A549 treated with CORT108297 at 1 μM for 4 hours (cell line): ENCODE results near the gene ZNF582. TPM values are rescaled to one million over a fixed set of nuclear protein-coding genes. Genes with fewer than 3 reads are reported as not detected.

Experiments used
- total RNA-seq: library from RNA; stranded (reverse); fragments of 200-300 nt; extraction: Qiagen RNA extraction; gene quantifications from 5 replicates; pipeline ENCODE4 v1.2.3, GENCODE V29; 2022

The ZNF582 gene
- total RNA-seq = 0.78 to 1.4 TPM (median 0.84 TPM) in 5 replicates

DNA sequence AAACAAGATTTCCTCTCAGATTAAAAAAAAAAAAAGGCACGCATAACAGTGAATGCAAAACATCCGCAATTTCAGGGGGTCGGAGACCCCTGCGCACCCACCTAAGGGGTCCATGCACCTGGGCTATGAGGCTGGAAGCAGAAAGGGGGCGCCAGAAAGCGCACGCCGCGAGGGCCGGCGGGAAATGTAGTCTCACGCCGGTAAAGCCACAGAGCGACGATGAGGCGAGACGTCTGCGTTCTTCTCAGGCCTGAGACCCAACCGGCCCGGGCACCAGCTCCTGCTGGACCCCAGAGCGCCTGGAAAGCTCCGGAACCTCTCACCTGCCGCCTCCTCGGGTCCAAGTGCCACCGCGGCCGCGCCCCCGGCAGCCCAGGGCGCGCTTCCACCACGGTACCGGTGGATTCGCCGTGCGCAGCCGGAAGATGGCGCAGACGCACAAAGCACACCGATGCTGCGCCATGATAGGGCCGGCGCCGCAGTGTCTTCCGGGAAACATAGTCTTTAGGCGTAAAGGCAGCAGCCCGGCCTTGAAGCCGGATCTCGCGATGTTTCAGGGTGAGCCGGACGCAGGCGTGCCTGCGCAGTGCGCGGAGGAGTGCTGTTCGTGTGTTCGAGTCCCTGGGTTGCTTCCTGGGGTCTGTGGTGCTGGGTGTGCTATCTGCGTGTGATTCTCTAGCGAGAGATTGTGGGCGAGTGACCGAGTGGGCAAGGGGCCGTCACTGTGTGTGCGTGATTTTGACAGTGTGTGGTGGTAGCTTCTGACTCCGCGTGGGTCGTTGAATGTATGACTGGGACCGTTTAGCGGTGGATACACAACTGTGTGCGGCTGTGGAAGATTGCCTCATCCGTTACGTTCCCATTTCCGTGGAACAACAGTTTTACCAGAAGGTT, at the start of gene ZNF582:
ZNF582 (minus strand) TSS at position 416 of the 894 bp plus-strand sequence. CDS start 1,782 bp downstream, outside the sequence.

DNA sequence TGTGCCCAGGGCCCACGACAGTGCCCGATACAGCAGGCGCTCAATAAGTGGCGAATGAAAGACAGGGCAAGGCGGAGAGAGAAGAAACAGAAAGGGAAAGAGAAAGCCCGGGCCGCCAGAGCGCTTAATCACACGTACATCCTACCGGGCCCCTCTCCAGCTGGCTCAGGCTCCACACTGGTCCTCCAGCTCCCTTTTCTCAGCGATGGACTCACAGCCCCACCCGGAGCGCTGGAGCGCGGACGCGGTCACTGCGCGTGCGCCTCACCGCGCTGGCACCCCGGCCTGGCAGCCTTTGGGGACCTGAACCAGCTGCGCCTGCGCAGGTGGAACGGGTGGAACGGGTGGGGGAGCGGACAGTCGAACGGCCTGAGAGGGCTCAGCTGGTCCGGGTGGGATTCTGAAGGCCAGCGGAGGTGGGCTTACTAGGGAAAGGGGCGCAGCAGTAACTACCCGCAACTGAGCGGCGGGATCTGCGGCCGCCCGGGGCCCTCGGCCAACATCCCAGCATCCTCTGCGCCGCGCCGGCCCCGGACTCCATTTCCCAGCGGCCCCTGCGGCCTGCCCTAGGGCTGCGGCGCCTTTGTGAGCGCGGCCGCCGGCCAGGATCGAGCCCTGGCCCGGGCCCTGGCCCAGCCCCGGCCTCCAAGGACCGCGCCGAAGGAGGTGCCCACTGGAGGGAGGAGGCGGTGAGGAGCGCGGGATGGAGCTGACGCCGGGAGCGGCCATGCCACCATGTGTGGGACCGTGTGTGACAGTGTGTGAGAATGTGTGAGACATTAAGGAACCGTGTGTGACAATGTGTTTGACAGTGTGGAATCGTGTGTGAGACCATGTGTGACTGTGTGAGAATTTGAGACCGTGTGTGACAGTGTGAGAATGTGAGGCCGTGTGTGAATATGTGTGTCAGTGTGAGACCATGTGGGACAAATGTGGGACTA, 10.7 kb upstream of the ZNF582 start, which contains the start of gene ZNF583:
ZNF583 (plus strand) TSS at position 569 of the 941 bp plus-strand sequence. CDS start 2,783 bp downstream, outside the sequence.

Other genes starting within 250 kb of the ZNF582 start
- not detected in 5 replicates for gene GALP, start 217.5 kb downstream of the ZNF582 start, total RNA-seq
- gene ZSCAN5B, start 195.8 kb downstream of the ZNF582 start, total RNA-seq = 0.05 TPM in 1 of 5 replicates, not detected in the others
- not detected in 5 replicates for gene ZSCAN5C, start 191.3 kb downstream of the ZNF582 start, total RNA-seq
- not detected in 5 replicates for gene EDDM13, start 120.8 kb downstream of the ZNF582 start, total RNA-seq
- gene ZSCAN5A, start 78.7 kb downstream of the ZNF582 start, total RNA-seq = 6.0 to 9.0 TPM (median 8.0 TPM) in 5 replicates
- gene ZNF583, start 10.8 kb upstream of the ZNF582 start, total RNA-seq = 1.4 to 2.3 TPM (median 1.9 TPM) in 5 replicates
- not detected in 5 replicates for gene ZNF667, start 83.8 kb upstream of the ZNF582 start, total RNA-seq
- 0.02 to 0.06 TPM (median 0.04 TPM) in 3 of 5 replicates, not detected in the others for gene ZNF471, start 114.3 kb upstream of the ZNF582 start, total RNA-seq
- gene ZFP28, start 145.4 kb upstream of the ZNF582 start, total RNA-seq = 2.9 to 4.1 TPM (median 3.7 TPM) in 5 replicates
- gene ZNF470, start 173.9 kb upstream of the ZNF582 start, total RNA-seq = 1.6 to 2.4 TPM (median 1.7 TPM) in 5 replicates
- 9.8 to 12.7 TPM (median 11.4 TPM) in 5 replicates for gene ZNF71, start 201.8 kb upstream of the ZNF582 start, total RNA-seq
- 0.16 to 0.19 TPM in 2 of 5 replicates, not detected in the others for gene SMIM17, start 249.6 kb upstream of the ZNF582 start, total RNA-seq